HEK293 (cell line): Measurements from ENCODE around the gene PTGER4.

Source experiments
- CTCF ChIA-PET: fragments of 350-600 bp; formaldehyde crosslinking; extraction: SDS; loops from one replicate; lab custom pipeline; 2021; ENCODE audit warnings: antibody characterized with exemption; lab: Yijun Ruan, JAX
- POLR2A ChIA-PET: fragments of 300-600 bp; formaldehyde crosslinking; extraction: SDS; loops from one replicate; lab custom pipeline; 2020; ENCODE audit warnings: antibody characterized with exemption, inconsistent platforms; lab: Yijun Ruan, JAX
- H3K27ac ChIP-seq: fragments of 200-500 bp; sonication (Bioruptor generic); 2 replicates; pipeline ENCODE4 v1.5.1; 2014; ENCODE audit warnings: low read depth, low read length, control low read depth, inconsistent platforms; ENCODE audit errors: extremely low read depth
- H3K36me3 ChIP-seq, 2 experiments: fragments of 200-500 bp in 1 of 2; sonication (Bioruptor generic) in 1 of 2; 1 replicate in 1 of 2; 2 replicates in 1 of 2; pipeline ENCODE4 v1.5.1; 2014 to 2017; ENCODE audit warnings: inconsistent platforms in 2 of 2, low read length in 2 of 2; ENCODE audit not compliant: control insufficient read depth in 2 of 2, insufficient read depth in 1 of 2
- H3K4me1 ChIP-seq: fragments of 200-500 bp; sonication (Bioruptor generic); 2 replicates; pipeline ENCODE4 v1.5.1; 2014; ENCODE audit warnings: mild to moderate bottlenecking, low read length, inconsistent platforms; ENCODE audit not compliant: control insufficient read depth, insufficient read depth
- H3K4me3 ChIP-seq: 2 replicates; pipeline ENCODE4 v1.5.1; 2011; ENCODE audit warnings: low read depth, mild to moderate bottlenecking, control low read depth, low read length, moderate library complexity
- H3K9me3 ChIP-seq: fragments of 200-500 bp; sonication (Bioruptor generic); 2 replicates; pipeline ENCODE4 v1.5.1; 2014; ENCODE audit warnings: low read depth, low read length, inconsistent platforms; ENCODE audit not compliant: control insufficient read depth, insufficient read depth
- BCL11A ChIP-seq: fragments of 450-650 bp; formaldehyde crosslinking; IDR thresholded peaks from 2 replicates; pipeline ENCODE4 v1.5.1; 2016; ENCODE audit warnings: low read depth, missing biosample characterization, missing genetic modification characterization
- HOXC10 ChIP-seq: sonication (generic); formaldehyde crosslinking; IDR thresholded peaks from 2 replicates; pipeline ENCODE4 v1.8.1; 2023; ENCODE audit warnings: mild to moderate bottlenecking, missing genetic modification reagents
- KLF10 ChIP-seq: fragments of 450-650 bp; IDR thresholded peaks from 2 replicates; pipeline ENCODE4 v1.5.1; 2018; ENCODE audit warnings: missing biosample characterization, mild to moderate bottlenecking, missing genetic modification characterization
- KLF16 ChIP-seq: fragments of 450-650 bp; formaldehyde crosslinking; IDR thresholded peaks from 2 replicates; pipeline ENCODE4 v1.5.1; 2017; ENCODE audit warnings: missing biosample characterization, missing genetic modification characterization
- KLF8 ChIP-seq: fragments of 450-650 bp; formaldehyde crosslinking; IDR thresholded peaks from 2 replicates; pipeline ENCODE4 v1.5.1; 2016; ENCODE audit warnings: missing biosample characterization, missing genetic modification characterization
- SALL2 ChIP-seq: fragments of 450-650 bp; formaldehyde crosslinking; IDR thresholded peaks from 2 replicates; pipeline ENCODE4 v1.5.0; 2017; ENCODE audit warnings: missing biosample characterization, mild to moderate bottlenecking, missing genetic modification characterization, borderline replicate concordance
- ZBTB44 ChIP-seq: fragments of 450-650 bp; IDR thresholded peaks from 2 replicates; pipeline ENCODE4 v1.5.1; 2018; ENCODE audit warnings: missing biosample characterization, mild to moderate bottlenecking, missing genetic modification characterization
- ZFP69B ChIP-seq: fragments of 450-650 bp; formaldehyde crosslinking; IDR thresholded peaks from 2 replicates; pipeline ENCODE4 v1.5.1; 2016; ENCODE audit warnings: missing biosample characterization, missing genetic modification characterization
- ZNF114 ChIP-seq: fragments of 450-650 bp; formaldehyde crosslinking; IDR thresholded peaks from 2 replicates; pipeline ENCODE4 v1.5.0; 2017; ENCODE audit warnings: missing biosample characterization, missing genetic modification characterization
- ZNF302 ChIP-seq: fragments of 450-650 bp; formaldehyde crosslinking; IDR thresholded peaks from 2 replicates; pipeline ENCODE4 v1.5.1; 2016; ENCODE audit warnings: missing biosample characterization, missing genetic modification characterization, low read depth
- ZNF311 ChIP-seq: fragments of 450-650 bp; formaldehyde crosslinking; IDR thresholded peaks from 2 replicates; pipeline ENCODE4 v1.5.1; 2017; ENCODE audit warnings: missing biosample characterization, missing genetic modification characterization, borderline replicate concordance
- ZNF324 ChIP-seq: fragments of 450-650 bp; formaldehyde crosslinking; IDR thresholded peaks from 2 replicates; pipeline ENCODE4 v1.5.1; 2016; ENCODE audit warnings: missing biosample characterization, missing genetic modification characterization
- ZNF341 ChIP-seq: fragments of 450-650 bp; formaldehyde crosslinking; IDR thresholded peaks from 2 replicates; pipeline ENCODE4; 2016; ENCODE audit warnings: low read depth, missing biosample characterization, missing genetic modification characterization
- ZNF350 ChIP-seq: fragments of 450-650 bp; formaldehyde crosslinking; IDR thresholded peaks from 2 replicates; pipeline ENCODE4 v1.5.0; 2017; ENCODE audit warnings: missing biosample characterization, mild to moderate bottlenecking, missing genetic modification characterization
- ZNF423 ChIP-seq: fragments of 450-650 bp; formaldehyde crosslinking; IDR thresholded peaks from 2 replicates; pipeline ENCODE4 v1.5.1; 2016; ENCODE audit warnings: missing biosample characterization, missing genetic modification characterization
- ZNF548 ChIP-seq: fragments of 450-650 bp; formaldehyde crosslinking; IDR thresholded peaks from 2 replicates; pipeline ENCODE4 v1.5.1; 2016; ENCODE audit warnings: missing biosample characterization, missing genetic modification characterization
- ZNF610 ChIP-seq: fragments of 450-650 bp; formaldehyde crosslinking; IDR thresholded peaks from 2 replicates; pipeline ENCODE4 v1.5.1; 2016; ENCODE audit warnings: missing biosample characterization, missing genetic modification characterization, borderline replicate concordance
- ZNF624 ChIP-seq: fragments of 450-650 bp; formaldehyde crosslinking; IDR thresholded peaks from 2 replicates; pipeline ENCODE4 v1.5.1; 2017; ENCODE audit warnings: missing biosample characterization, missing genetic modification characterization
- ZNF664 ChIP-seq: fragments of 450-650 bp; formaldehyde crosslinking; IDR thresholded peaks from 2 replicates; pipeline ENCODE4 v1.5.1; 2016; ENCODE audit warnings: missing biosample characterization, missing genetic modification characterization
- ZNF701 ChIP-seq: fragments of 450-650 bp; formaldehyde crosslinking; IDR thresholded peaks from 2 replicates; pipeline ENCODE4 v1.5.1; 2016; ENCODE audit warnings: missing biosample characterization, missing genetic modification characterization
- ZNF777 ChIP-seq: fragments of 450-650 bp; formaldehyde crosslinking; IDR thresholded peaks from 2 replicates; pipeline ENCODE4 v1.5.1; 2017; ENCODE audit warnings: missing biosample characterization, missing genetic modification characterization, borderline replicate concordance
- ZSCAN18 ChIP-seq: fragments of 450-650 bp; formaldehyde crosslinking; IDR thresholded peaks from 2 replicates; pipeline ENCODE4 v1.5.1; 2016; ENCODE audit warnings: missing biosample characterization, missing genetic modification characterization
- TF ChIP-seq, protein P1 (sequence below): fragments of 450-650 bp; formaldehyde crosslinking; IDR thresholded peaks from 2 replicates; pipeline ENCODE4 v1.5.1; 2016; ENCODE audit warnings: missing biosample characterization, missing genetic modification characterization
- TF ChIP-seq, protein P2 (sequence below): fragments of 450-650 bp; formaldehyde crosslinking; IDR thresholded peaks from 2 replicates; pipeline ENCODE4 v1.5.1; 2016; ENCODE audit warnings: missing biosample characterization, missing genetic modification characterization, borderline replicate concordance

PTGER4 gene

GRCh38 chr5:40630126-40630525, 49.6 kb upstream of the PTGER4 start (continued):
- TF ChIP-seq, protein P1, sequence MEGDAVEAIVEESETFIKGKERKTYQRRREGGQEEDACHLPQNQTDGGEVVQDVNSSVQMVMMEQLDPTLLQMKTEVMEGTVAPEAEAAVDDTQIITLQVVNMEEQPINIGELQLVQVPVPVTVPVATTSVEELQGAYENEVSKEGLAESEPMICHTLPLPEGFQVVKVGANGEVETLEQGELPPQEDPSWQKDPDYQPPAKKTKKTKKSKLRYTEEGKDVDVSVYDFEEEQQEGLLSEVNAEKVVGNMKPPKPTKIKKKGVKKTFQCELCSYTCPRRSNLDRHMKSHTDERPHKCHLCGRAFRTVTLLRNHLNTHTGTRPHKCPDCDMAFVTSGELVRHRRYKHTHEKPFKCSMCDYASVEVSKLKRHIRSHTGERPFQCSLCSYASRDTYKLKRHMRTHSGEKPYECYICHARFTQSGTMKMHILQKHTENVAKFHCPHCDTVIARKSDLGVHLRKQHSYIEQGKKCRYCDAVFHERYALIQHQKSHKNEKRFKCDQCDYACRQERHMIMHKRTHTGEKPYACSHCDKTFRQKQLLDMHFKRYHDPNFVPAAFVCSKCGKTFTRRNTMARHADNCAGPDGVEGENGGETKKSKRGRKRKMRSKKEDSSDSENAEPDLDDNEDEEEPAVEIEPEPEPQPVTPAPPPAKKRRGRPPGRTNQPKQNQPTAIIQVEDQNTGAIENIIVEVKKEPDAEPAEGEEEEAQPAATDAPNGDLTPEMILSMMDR, result no peak
- no peak for TF ChIP-seq ZSCAN18 (tag by site-specific recombination)
- TF ChIP-seq ZNF777 (tag by site-specific recombination), result no peak
- TF ChIP-seq ZNF701 (tag by site-specific recombination), result no peak
- no peak for TF ChIP-seq KLF8
- no peak for TF ChIP-seq ZNF324 (tag by site-specific recombination)
- no peak for TF ChIP-seq ZBTB44 (tag by site-specific recombination)

DNA sequence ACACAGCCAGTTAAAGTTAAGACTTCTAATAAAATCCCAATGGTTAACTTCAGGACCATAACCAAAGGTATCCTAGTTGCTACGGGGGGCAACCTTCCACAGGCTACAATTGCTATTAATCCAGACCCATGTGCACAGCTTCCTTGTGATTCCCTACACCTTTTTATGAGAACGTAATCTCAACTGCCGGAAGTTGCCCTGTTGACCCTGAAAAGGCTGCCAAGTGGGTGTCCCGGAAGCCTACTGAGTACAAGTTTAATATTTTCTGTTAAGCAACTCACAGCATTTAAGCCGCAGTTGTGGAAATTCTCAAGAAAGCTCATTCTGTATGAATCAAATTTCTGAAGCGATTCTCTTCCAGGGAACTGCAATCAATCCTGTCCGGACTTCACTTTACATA, 48.5 kb upstream of the PTGER4 start:
- Histone ChIP-seq H3K27ac (no peak overlapping the region), H3K9me3 (no peaks in the 10 kb centered on the region), H3K36me3 (no peaks in the 10 kb centered on the region), H3K4me1 (no peaks in the 10 kb centered on the region; the same call in 1 of the 2 replicates), H3K4me3 (no peak overlapping the region)
- ChIA-PET POLR2A (no interaction called here), CTCF (interaction anchor here (0.6 kb wide), 1 partner anchor 107 kb away, joined by 3 read pairs; no protein-coding TSS in a partner anchor)
- no peak for TF ChIP-seq BCL11A (tag by site-specific recombination)
- TF ChIP-seq ZNF114 (tag by site-specific recombination), result no peak
- no peak for TF ChIP-seq ZNF610 (tag by site-specific recombination)
- TF ChIP-seq SALL2, result no peak
- no peak for TF ChIP-seq ZNF341 (tag by site-specific recombination)
- TF ChIP-seq KLF10 (tag by site-specific recombination), result no peak
- no peak for TF ChIP-seq ZNF350 (tag by site-specific recombination)
- TF ChIP-seq ZNF548, result no peak
- no peak for TF ChIP-seq KLF16 (tag by site-specific recombination)
- no peak for TF ChIP-seq ZNF423 (tag by site-specific recombination)
- no peak for TF ChIP-seq ZNF311 (tag by site-specific recombination)
- no peak for TF ChIP-seq ZFP69B
- TF ChIP-seq, protein P2, sequence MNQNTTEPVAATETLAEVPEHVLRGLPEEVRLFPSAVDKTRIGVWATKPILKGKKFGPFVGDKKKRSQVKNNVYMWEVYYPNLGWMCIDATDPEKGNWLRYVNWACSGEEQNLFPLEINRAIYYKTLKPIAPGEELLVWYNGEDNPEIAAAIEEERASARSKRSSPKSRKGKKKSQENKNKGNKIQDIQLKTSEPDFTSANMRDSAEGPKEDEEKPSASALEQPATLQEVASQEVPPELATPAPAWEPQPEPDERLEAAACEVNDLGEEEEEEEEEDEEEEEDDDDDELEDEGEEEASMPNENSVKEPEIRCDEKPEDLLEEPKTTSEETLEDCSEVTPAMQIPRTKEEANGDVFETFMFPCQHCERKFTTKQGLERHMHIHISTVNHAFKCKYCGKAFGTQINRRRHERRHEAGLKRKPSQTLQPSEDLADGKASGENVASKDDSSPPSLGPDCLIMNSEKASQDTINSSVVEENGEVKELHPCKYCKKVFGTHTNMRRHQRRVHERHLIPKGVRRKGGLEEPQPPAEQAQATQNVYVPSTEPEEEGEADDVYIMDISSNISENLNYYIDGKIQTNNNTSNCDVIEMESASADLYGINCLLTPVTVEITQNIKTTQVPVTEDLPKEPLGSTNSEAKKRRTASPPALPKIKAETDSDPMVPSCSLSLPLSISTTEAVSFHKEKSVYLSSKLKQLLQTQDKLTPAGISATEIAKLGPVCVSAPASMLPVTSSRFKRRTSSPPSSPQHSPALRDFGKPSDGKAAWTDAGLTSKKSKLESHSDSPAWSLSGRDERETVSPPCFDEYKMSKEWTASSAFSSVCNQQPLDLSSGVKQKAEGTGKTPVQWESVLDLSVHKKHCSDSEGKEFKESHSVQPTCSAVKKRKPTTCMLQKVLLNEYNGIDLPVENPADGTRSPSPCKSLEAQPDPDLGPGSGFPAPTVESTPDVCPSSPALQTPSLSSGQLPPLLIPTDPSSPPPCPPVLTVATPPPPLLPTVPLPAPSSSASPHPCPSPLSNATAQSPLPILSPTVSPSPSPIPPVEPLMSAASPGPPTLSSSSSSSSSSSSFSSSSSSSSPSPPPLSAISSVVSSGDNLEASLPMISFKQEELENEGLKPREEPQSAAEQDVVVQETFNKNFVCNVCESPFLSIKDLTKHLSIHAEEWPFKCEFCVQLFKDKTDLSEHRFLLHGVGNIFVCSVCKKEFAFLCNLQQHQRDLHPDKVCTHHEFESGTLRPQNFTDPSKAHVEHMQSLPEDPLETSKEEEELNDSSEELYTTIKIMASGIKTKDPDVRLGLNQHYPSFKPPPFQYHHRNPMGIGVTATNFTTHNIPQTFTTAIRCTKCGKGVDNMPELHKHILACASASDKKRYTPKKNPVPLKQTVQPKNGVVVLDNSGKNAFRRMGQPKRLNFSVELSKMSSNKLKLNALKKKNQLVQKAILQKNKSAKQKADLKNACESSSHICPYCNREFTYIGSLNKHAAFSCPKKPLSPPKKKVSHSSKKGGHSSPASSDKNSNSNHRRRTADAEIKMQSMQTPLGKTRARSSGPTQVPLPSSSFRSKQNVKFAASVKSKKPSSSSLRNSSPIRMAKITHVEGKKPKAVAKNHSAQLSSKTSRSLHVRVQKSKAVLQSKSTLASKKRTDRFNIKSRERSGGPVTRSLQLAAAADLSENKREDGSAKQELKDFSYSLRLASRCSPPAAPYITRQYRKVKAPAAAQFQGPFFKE, result no peak
- TF ChIP-seq ZNF664 (tag by site-specific recombination), result no peak
- no peak for TF ChIP-seq HOXC10 (CRISPR knock-in tag)
- no peak for TF ChIP-seq ZNF624
- no peak for TF ChIP-seq ZNF302
